Measurements from ENCODE around the gene TUBE1.
"Not testable (repeated sequence)": the region's sequence is repeated elsewhere in the genome, so short reads cannot be mapped to it uniquely, and the experiment has no call there.

TUBE1 gene

GRCh38 chr6:112081569-112081968 lies 5.7 kb downstream of the TUBE1 start:
- in situ Hi-C loops (cut with HindIII; ENCODE audit: low pct_ligation_motif_present, low pct_unique_long_range_greater_than_20kb, low sequenced_read_pairs), result no loop called here
- DNase-seq, result no peak

DNA sequence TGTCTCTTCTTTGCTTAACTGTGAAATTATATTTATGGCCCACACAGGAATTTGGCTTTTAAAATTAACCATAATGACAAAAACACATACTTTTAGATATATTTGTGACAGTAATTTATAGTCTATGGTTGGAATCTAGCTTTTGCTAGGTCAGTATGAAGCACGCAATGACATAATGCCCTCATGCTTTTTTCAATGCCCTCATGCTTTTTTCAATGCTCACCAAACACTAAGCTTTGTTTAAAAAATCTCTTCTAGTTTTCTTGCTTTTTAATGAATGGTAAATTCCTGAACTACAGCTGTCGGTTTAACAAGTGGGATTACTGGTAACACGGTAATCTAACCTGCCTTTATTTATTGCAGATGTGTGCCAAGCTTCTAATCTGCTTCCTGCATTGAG lies 20.7 kb downstream of the TUBE1 start:
- DNase-seq, result no peak
- in situ Hi-C loops (cut with HindIII; ENCODE audit: low pct_ligation_motif_present, low pct_unique_long_range_greater_than_20kb, low sequenced_read_pairs), result no loop called here

DNA sequence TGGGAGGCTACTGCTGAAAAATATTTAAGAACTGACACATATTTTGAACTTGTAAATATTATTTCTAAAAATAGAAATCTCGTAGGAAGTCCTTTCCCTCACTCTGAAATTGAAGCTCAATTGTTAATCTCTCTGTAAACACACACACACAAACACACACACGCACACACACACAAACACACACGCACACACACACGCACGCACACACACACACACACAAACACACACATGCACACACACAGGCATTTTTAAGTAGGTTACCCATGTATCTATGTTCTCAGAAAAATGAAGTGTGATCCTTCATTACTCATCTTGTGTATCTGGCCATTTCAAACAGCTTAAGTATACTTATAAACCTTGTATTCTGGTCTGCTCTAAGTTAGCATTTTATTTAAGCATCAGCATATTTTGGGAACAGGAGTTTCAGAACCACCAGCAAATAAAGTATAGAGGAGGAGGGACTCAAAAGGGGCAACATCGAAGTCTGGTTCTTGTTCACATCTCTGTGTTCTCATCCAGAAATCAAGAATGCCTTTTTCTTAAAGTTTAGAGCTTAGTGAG lies 21.8 kb downstream of the TUBE1 start:
- in situ Hi-C loops (cut with HindIII; ENCODE audit: low pct_ligation_motif_present, low pct_unique_long_range_greater_than_20kb, low sequenced_read_pairs), result no loop called here
- DNase-seq, result no peak

DNA sequence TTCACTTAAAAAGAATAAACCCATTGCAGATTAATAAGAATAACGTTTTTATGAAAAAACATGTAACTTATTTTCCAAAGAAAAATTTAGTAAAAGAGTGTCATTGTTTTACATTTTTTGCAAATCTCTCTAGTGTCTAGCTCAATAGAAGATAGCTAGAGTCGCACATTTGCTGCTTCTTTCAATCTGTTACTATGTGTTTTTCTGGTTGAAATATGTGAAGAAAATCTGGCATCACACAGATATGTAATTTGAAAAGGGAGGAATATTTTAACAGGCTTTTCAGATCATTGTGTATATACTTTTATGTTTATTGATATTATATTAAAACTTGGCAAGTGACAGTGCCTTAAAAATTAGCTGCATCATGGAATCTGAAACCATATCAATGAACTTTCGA lies 24.3 kb downstream of the TUBE1 start:
- DNase-seq, result no peak
- in situ Hi-C loops (cut with HindIII; ENCODE audit: low pct_ligation_motif_present, low pct_unique_long_range_greater_than_20kb, low sequenced_read_pairs), result no loop called here

GRCh38 chr6:112061605-112062004 lies 25.7 kb downstream of the TUBE1 start:
- in situ Hi-C loops (cut with HindIII; ENCODE audit: low pct_ligation_motif_present, low pct_unique_long_range_greater_than_20kb, low sequenced_read_pairs), result no loop called here
- DNase-seq, result no peak

DNA sequence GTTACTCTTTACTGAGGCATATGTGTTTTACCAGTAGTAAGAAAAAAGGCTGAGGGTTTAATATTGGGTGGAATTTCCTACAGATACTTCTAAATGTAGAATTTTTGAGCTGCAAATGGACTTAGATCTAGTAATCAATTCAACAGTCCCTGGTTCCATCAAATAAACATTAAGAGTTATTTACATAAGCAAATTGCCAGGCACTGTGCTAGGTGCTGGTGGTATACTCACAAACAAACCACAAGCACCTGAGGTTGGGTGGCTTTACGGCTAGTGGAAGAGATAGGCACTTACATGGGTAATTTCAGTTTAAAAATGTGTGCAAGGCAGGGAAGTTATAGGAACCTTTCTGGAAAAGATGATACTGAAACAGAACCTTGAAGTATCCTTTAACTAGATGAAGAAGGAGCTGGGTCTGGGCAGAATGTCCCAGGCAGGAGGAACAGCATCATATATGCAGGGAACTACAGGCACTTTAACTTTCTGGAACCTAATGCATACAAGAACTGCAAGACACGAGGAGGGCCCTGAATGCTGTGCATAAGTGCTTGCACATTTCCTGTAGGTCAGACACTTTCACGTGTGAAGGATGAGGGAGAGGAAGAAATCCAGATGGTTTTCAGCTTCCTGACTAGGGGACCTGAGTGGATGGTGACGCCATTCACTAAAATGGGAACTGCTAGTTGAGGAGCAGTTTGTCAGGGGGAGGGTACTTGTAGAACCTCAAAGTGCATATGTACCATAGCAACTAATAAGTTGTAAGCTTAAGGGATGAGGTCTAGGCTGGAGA lies 28.8 kb downstream of the TUBE1 start:
- in situ Hi-C loops (cut with HindIII; ENCODE audit: low pct_ligation_motif_present, low pct_unique_long_range_greater_than_20kb, low sequenced_read_pairs), result no loop called here
- no peak for DNase-seq

DNA sequence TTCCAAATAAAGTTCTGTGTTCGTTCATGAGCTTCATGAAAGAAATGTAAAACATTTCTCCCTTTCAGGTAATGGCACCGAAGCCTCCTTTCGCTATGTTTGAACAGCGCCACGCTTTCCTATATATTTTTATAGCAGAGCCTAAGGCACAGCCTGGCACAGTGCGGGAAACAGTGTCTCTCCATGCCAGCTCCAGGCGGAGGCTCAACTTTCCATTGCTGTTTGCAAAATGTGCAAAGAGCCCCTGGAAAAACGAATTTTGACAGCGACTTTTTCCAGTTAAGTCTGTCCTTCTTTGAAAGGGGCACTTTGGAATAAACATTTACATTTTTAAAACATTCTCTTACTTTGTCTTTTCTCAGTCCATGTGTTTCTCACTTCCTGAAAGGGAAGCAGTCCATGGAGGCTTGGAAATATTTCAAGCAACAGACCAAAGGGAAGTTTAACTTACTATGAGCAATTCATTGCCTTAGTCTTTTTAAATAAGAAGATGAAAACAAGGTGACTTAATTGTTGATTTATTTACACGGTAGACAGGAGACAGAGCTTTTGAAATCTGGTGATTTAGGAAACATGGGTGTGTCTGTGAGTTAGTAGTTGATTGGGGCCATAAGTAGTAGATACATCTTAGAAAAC lies 32.6 kb downstream of the TUBE1 start:
- DNase-seq, result no peak
- in situ Hi-C loops (cut with HindIII; ENCODE audit: low pct_ligation_motif_present, low pct_unique_long_range_greater_than_20kb, low sequenced_read_pairs), result no loop called here

- in situ Hi-C loops (cut with HindIII; ENCODE audit: low pct_ligation_motif_present, low pct_unique_long_range_greater_than_20kb, low sequenced_read_pairs), result no loop called here
- no peak for DNase-seq
Observed at GRCh38 chr6:112054001-112054400, 33.3 kb downstream of the TUBE1 start, which contains the start of gene CCN6. CCN6 (plus strand) TSS chr6:112054104; CDS start chr6:112054358, 254 bp downstream.

DNA sequence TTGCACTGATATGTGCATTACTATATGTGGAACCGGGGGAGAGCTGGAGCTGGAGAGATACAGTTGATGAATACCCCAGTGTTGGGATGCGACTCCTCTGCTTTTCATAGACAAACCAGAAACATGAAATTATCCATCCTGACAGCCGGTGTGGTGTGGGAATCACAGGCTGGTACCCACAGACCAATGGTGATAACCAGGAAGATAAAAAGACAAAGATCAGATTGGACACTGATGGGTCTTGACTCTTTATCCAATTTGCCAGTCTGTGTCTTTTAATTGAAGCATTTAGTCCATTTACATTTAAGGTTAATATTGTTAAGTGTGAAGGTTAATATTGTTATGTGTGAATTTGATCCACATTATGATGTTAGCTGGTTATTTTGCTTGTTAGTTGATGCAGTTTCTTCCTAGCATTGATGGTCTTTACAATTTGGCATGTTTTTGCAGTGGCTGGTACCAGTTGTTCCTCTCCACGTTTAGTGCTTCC lies 36.0 kb downstream of the TUBE1 start:
- in situ Hi-C loops (cut with HindIII; ENCODE audit: low pct_ligation_motif_present, low pct_unique_long_range_greater_than_20kb, low sequenced_read_pairs); DNase-seq: not testable (repeated sequence)

DNA sequence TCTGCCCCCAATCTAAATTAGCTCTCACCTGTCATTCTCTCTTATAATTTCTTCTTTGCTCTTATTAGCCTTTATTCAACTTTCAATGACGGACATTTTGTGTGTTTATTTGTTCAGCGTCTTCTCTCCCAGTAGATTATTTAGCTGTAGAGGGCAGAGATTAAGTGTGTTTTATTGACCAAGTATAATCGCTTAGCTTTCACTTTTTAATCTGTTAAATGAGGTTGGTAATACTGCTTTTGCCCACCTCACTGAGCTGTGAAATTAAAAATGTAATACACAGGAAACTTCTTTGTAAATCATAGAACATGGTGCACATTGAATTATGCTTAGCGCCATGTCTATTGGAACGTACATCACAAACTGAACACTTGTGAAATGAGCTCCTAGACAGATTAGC lies 36.9 kb downstream of the TUBE1 start:
- no peak for DNase-seq
- in situ Hi-C loops (cut with HindIII; ENCODE audit: low pct_ligation_motif_present, low pct_unique_long_range_greater_than_20kb, low sequenced_read_pairs), result no loop called here

DNA sequence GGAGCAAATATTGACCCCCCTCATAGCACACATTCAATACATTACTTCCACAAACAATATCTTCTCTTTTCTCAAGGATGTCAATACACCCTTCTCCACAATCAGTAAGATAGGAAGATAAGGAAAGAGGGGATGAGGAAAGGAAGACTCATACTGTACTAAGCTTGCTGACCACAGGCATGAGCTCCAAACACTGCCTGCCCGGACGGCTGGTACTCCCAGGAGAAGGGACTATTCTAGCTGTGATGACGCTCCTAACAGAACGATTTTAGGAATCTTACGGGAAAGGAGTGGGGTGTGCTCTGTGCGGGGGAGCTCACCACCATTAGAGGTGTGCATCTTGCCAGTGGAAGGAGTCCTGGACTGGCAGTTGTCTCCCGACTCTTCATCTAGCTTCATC lies 37.3 kb downstream of the TUBE1 start:
- no peak for DNase-seq
- in situ Hi-C loops (cut with HindIII; ENCODE audit: low pct_ligation_motif_present, low pct_unique_long_range_greater_than_20kb, low sequenced_read_pairs), result no loop called here

- in situ Hi-C loops (cut with HindIII; ENCODE audit: low pct_ligation_motif_present, low pct_unique_long_range_greater_than_20kb, low sequenced_read_pairs), result no loop called here
- no peak for DNase-seq
Observed at GRCh38 chr6:112049026-112049799, 38.1 kb downstream of the TUBE1 start.

GRCh38 chr6:112047523-112047922 lies 39.8 kb downstream of the TUBE1 start:
- in situ Hi-C loops (cut with HindIII; ENCODE audit: low pct_ligation_motif_present, low pct_unique_long_range_greater_than_20kb, low sequenced_read_pairs); DNase-seq: not testable (repeated sequence)

DNA sequence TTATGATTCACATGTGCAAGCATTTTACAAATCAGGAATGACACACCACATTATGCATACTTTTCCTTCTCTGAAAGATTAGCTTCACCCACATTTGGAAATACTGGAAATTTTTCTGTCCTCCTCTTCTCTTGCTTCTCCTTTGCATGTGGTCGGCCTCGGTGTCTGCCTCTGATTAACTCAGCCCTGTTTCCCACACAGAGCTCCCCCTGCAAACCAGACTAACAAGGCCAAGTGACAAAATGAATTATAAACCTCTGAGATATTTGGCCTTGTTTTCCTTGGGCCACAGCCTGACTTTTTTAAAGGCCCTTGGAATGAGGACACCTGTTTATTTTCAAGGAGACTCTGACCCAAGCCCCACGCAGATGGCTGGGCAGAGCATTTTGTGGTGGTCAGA lies 42.4 kb downstream of the TUBE1 start:
- no peak for DNase-seq

DNA sequence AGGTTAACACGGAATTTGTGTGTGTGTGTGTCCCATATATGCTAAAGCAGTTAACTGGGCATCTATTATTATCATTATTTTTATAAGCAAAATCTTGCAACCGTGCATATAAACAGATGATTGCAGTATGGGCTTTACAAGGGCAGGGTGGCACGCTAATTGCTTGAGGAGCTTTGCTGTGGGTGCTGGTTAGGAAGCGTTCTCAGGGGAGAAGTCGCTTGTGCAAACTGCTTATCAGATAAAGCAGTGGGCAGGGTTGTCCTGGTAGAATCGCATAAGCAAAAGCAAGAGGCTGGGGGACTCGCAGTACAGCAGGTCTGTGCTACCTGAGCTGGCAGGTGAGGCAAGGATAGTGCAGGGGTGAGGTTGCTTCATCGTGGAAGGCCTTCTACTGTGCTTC lies 43.1 kb downstream of the TUBE1 start:
- in situ Hi-C loops (cut with HindIII; ENCODE audit: low pct_ligation_motif_present, low pct_unique_long_range_greater_than_20kb, low sequenced_read_pairs), result no loop called here

More for the DNA sequence above, 42.4 kb downstream of the TUBE1 start:
- in situ Hi-C loops (cut with HindIII; ENCODE audit: low pct_ligation_motif_present, low pct_unique_long_range_greater_than_20kb, low sequenced_read_pairs), result no loop called here

GRCh38 chr6:112043032-112044007 lies 44.0 kb downstream of the TUBE1 start:
- in situ Hi-C loops (cut with HindIII; ENCODE audit: low pct_ligation_motif_present, low pct_unique_long_range_greater_than_20kb, low sequenced_read_pairs), result no loop called here
- DNase-seq, result peak; percentile 85

More for the DNA sequence above, 43.1 kb downstream of the TUBE1 start:
- no peak for DNase-seq

- in situ Hi-C loops (cut with HindIII; ENCODE audit: low pct_ligation_motif_present, low pct_unique_long_range_greater_than_20kb, low sequenced_read_pairs), result no loop called here
- DNase-seq, result no peak
Observed at GRCh38 chr6:112041535-112041934, 45.7 kb downstream of the TUBE1 start.

GRCh38 chr6:112040956-112041355 lies 46.3 kb downstream of the TUBE1 start:
- no peak for DNase-seq
- in situ Hi-C loops (cut with HindIII; ENCODE audit: low pct_ligation_motif_present, low pct_unique_long_range_greater_than_20kb, low sequenced_read_pairs), result no loop called here
